Measurements from ENCODE around the gene CPLX1. TPM values are rescaled to one million over a fixed set of nuclear protein-coding genes. Genes with fewer than 3 reads are reported as not detected.
"Not testable (repeated sequence)": the region's sequence is repeated elsewhere in the genome, so short reads cannot be mapped to it uniquely, and the experiment has no call there.

The CPLX1 gene
- total RNA-seq, 1 donor from 2014 or later = 4.4 TPM

DNA sequence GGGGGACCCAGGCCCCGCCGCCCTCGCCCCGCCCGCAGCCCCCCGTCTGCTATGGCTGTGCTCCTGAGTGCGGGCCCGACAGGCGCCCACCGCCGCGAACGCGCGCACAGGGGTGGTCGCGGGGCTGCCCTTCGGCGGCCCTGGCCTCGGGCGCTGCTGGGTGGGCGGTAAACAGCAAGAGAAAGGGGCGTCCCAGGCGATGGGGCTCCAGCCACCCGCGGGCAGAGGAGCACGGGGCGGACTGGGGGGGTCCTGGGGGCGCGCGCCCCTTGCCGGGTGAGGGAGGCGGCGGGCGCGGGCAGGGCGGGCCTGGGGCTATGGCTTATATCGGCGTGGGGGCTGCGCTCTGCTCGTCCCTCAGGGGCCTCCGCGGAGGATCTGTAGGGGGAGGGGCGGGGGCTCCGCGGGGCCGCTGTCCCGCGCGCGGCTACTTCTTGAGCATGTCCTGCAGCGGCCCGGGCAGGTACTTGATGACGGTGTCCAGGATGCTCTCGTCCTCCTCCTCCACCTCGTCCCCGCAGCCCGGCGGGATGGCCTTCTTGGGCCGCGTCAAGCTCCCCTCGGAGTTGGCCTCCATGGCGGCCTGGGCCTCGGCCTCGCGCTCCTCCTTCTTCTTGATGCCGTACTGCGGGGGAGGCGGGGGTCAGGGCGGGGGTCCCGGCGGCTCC, 39.7 kb downstream of the CPLX1 start:
- DNase-seq (peak; percentile 32), ATAC-seq (no peak)
- intact Hi-C loops (cut with micrococcal nuclease) = no loop called here

DNA sequence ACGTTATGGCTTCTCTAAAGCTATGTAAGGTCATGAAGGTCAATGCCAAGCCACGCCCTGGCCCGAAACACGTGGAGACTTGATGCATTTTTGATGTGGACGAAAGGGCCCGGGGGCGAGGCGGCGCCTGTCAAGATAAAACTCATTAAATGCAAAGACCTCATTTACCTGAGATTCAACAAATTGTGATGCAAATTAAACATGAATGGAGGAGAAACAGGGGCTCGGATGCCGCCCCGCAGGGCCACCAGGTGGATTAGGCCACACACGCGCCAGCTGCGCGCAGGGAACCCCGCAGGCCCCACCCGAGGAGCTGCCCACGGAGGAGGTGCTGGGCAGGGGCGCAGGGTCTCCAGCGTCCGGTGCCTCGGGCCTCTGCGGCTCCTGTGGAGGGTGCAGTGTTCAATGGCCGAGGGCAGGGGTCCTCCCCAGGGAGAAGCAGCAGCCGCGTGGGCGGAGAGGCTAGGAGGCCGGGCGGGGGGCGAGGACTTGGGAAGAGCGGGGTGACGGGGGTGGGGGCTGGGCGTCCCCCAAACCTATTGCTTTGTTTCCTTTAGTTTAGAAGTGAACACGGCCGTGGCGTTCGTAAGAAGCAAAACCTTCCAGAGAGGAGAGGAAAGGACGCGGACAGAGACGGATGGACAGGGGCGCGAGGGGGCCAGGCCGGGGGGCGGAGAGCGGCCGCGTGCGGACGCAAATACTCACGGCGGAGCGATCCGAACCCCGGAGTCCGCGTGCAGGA, 40.4 kb downstream of the CPLX1 start:
- intact Hi-C loops (cut with micrococcal nuclease) = no loop called here
- ATAC-seq (no peak), DNase-seq (peak; percentile 30)

GRCh38 chr4:784401-785331, 41.3 kb downstream of the CPLX1 start:
- intact Hi-C loops (cut with micrococcal nuclease) = no loop called here
- DNase-seq (peak; percentile 29), ATAC-seq (no peak)

DNA sequence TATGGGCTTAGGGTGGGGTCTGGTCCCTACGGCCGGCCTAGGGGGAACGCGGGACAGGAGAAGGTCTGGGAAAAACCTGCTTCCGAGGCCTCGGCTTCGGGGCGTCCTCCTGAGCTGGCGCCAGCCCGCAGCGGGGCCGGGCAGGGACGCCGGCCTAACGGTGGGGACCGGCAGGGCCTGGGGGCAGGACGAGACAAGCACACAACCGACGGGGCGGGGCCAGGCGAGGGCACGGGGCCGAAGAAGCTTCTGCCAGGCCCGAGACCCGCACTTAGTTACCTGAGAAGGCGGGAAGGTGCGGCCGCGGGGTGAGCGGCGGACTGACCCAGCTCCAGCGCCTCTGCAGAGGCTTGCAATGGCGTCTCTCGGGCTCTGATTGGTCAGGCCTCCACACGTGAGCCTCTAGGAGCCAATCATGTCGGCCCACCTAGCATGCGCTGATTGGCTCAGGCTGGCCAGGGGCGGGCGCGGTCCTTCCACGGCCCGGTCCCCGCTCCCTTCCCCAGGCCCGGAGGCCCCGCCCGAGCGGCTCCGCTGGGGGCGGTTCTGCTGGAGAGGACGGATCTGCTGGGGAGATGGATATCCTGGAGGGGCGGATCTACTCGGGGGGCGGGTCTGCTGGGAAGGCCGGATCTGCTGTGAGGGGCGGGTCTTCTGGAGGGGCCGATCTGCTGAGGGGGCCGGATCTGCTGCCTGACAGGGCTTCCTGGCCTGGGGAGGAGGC, 44.3 kb downstream of the CPLX1 start:
- DNase-seq (peak; percentile 99), ATAC-seq (peak; percentile 97)
- intact Hi-C loops (cut with micrococcal nuclease) = no loop called here

DNA sequence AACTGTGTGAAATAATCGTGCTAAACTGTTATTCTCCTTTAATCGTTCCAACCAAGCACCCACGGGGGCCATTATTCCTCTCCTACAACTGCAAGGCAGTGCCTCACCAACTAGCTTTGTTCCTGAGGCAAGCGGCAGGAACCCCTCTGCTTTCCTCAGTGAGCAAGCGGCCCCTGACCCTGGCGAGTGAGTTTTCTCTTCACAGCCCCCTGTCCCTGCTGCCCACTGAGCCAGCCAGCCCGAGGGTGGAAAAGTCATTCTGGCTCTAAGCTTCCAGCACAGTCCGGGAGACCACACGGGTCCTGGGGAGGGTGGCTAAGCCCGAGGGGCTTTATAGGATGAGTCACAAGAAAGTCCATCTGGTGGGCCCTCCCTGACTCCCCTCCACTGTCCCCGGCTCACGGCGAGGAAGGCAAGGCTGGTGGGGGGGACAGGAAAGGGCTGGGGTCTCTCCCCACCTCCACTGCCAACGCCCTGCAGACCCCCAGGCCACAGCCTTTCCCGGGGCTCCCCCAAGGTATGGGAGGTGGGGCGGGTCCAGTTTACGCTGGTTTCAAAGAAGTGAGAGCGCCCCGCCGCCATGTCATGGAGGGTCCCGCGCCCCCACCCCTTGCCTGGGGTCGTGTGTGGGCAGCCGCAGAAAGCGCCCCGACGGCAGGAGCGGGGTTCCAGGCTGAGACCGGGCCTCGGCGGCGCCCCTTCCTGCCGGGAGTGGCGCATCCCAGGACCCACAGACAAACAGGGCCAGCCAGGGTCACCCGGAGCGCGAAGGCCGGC, 45.0 kb downstream of the CPLX1 start:
- DNase-seq = peak; percentile 49
- intact Hi-C loops (cut with micrococcal nuclease) = no loop called here
- no peak for ATAC-seq

- ATAC-seq; DNase-seq; intact Hi-C loops (cut with micrococcal nuclease): not testable (repeated sequence)
Measured at GRCh38 chr4:780255-780654, 45.7 kb downstream of the CPLX1 start.

GRCh38 chr4:779555-779954, 46.4 kb downstream of the CPLX1 start:
- DNase-seq (peak; percentile 6), ATAC-seq (no peak)
- intact Hi-C loops (cut with micrococcal nuclease) = no loop called here

DNA sequence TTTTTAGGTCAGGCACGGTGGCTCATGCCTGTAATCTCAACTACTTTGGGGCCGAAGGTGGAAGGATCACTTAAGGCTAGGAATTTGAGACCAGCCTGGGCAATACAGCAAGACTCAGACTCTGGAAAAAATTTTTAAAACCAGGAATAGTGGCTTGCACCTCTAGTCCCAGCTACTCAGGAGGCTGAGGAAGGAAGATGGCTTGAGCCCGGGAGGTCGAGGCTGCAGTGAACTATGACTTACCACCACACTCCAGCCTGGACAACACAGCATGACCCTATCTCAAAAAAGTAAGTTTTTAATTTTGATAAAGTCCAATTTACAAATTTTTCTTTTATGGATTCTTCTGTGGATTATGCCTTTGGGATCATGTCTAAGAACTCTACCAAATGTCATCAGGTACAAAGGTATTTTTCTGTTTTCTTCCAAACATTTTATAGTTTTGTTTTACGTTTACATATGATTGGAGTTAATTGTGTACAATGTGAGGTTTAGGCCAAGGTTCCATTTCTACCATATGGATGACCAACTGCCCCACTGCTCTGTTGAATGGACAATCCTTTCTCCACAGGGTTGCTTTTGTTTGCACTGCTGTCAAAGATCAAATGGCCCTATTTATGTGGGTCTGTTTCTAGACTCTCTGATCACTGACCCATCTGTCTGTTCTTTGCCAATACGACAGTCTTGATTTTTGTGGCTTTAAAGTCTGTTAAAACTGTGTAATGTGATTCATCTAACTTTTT, 48.2 kb downstream of the CPLX1 start:
- DNase-seq (no peak), ATAC-seq (no peak)
- intact Hi-C loops (cut with micrococcal nuclease) = no loop called here

DNA sequence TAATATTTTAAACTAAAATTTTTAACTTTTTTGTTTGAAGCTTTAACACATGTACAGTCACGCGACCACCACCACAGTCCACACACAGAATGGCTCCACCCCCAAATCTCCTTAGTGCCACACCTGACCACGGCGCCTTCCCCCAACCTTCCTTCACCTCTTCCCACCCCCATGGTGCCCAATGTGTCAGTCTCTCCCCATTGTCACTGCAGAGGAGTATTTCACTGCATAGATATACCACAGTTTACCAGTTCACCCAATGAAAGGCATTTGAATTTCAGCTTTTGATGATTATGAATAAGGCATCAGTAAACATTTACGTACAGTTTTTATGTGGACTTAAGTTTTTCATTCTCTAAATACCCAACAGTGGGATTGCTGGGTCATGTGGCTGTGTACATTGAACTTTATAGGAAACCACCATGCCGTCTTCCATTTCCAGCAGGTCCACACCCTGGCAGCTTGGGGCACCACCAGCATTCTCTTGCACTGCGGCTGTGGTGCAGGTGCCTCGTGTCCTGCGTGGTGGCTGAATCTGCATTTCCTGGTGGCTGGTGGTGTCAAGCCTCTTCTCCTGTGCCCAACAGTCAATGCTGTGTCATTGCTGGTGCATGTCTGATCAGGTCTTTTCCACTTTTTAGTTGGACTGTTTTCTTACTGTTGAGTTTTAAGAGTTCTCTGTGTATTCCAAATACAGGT, 49.0 kb downstream of the CPLX1 start:
- intact Hi-C loops (cut with micrococcal nuclease) = no loop called here
- DNase-seq (no peak), ATAC-seq (no peak)

- ATAC-seq; DNase-seq; intact Hi-C loops (cut with micrococcal nuclease): not testable (repeated sequence)
Measured at GRCh38 chr4:775485-775884, 50.4 kb downstream of the CPLX1 start.

DNA sequence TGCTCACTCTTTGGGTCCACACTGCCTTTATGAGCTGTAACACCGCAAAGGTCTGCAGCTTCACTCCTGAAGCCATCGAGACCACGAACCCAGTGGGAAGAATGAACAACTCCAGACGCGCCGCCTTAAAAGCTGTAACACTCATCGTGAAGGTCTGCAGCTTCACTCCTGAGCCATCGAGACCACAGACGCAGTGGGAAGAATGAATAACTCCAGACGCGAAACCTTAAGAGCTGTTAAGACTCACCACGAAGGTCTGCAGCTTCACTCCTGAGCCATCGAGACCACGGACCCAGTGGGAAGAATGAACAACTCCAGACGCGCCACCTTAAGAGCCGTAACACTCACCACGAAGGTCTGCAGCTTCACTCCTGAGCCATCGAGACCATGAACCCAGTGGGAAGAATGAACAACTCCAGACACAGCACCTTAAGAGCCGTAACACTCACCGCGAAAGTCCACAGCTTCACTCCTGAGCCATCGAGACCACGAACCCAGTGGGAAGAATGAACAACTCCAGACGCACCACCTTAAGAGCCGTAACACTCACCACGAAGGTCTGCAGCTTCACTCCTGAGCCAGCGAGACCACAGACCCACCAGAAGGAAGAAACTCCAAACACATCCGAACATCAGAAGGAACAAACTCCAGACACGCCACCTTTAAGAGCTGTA, 51.4 kb downstream of the CPLX1 start:
- intact Hi-C loops (cut with micrococcal nuclease); ATAC-seq; DNase-seq: not testable (repeated sequence)

- intact Hi-C loops (cut with micrococcal nuclease) = no loop called here
- DNase-seq (peak; percentile 76), ATAC-seq (peak; percentile 75)
Measured at GRCh38 chr4:773214-773613, 52.7 kb downstream of the CPLX1 start.

DNA sequence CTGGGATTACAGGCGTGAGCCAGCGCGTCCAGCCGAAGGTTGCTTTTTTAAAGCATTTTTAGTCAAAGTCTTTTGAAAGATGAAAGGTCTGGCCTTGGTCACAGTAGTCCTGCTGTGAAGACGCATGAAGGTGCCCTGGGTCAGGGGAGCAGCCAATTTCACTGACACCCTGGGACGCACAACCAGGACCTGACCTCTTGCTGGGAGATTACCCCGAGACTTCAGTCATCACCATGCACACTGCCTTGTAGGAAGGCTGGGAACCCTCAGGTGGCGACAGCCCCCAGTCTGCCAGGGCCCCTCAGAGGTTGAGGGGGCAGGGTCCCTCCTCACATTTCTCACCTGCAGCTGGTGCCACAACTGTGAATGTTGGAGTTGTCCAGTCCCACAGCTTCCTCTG, 53.2 kb downstream of the CPLX1 start:
- peak; percentile 20 for DNase-seq
- intact Hi-C loops (cut with micrococcal nuclease) = no loop called here
- ATAC-seq = peak; percentile 10

- DNase-seq (peak; percentile 23), ATAC-seq (peak; percentile 60)
- intact Hi-C loops (cut with micrococcal nuclease) = no loop called here
Measured at GRCh38 chr4:772118-772517, 53.8 kb downstream of the CPLX1 start.

DNA sequence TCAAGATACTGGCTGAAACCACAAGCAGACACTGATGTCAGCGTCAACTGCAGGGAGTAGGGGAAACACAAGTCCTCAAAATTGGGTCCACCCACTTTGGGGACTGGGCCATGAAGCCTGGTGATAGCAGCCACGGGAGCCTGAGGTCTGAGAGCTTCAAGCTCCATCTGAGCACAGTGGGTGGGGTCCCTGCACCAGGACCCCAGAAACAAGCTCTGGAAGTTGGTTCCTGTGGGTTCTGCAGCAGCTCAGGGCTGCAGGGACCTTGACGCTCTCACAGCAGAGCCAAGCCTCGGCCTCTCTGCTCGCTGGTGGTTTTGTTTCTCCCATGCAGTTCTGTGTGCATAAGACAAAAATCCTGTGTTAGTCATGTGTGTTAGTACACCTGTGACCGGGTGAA, 54.5 kb downstream of the CPLX1 start:
- ATAC-seq (peak; percentile 17), DNase-seq (peak; percentile 34)
- intact Hi-C loops (cut with micrococcal nuclease) = no loop called here

- DNase-seq (peak; percentile 3), ATAC-seq (no peak)
- intact Hi-C loops (cut with micrococcal nuclease) = no loop called here
Measured at GRCh38 chr4:770022-770421, 55.9 kb downstream of the CPLX1 start.

DNA sequence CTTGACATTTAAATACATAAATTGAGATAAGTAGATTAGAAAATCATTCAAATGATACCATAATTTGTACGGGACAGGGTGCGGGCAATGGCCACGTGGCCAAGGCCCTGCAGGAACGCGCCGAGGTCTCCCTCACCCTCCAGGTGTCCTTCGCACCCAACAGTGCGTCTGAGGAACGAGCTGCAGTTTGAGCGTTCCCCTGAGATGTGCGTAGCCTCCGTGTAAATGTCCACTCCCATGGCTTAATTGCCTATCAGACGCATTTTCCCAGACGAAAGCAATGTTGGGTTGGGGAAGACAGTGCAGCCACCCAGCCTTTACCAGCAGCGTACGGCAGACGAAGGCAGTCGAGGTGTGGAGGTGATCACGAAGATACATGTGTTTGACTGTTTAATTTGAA, 56.4 kb downstream of the CPLX1 start:
- DNase-seq = peak; percentile 16
- intact Hi-C loops (cut with micrococcal nuclease) = no loop called here
- no peak for ATAC-seq

All from left ventricle myocardium superior (tissue), 1 donor.